Hepatocyte (in vitro differentiated cells): ENCODE measurements around the gene DGKD.

Experiments used
- EZH2 ChIP-seq: fragments of 200-600 bp; sonication (generic); IDR thresholded peaks from 2 replicates; pipeline ENCODE4 v1.6.1; 2016; ENCODE audit warnings: antibody characterized with exemption, mild to moderate bottlenecking, borderline replicate concordance
- EZH2phosphoT487 ChIP-seq: fragments of 200-600 bp; sonication (generic); IDR thresholded peaks from one replicate; pipeline ENCODE4 v1.6.1; 2018; ENCODE audit warnings: antibody characterized with exemption, mild to moderate bottlenecking, low read depth, moderate library complexity; ENCODE audit not compliant: unreplicated experiment, severe bottlenecking
- TF ChIP-seq, protein P1 (sequence below): fragments of 200-600 bp; sonication (generic); IDR thresholded peaks from 2 replicates; pipeline ENCODE4 v1.5.1; 2016; ENCODE audit warnings: antibody characterized with exemption, mild to moderate bottlenecking; ENCODE audit not compliant: poor library complexity

- TF ChIP-seq EZH2, result no peak
- TF ChIP-seq, protein P1, sequence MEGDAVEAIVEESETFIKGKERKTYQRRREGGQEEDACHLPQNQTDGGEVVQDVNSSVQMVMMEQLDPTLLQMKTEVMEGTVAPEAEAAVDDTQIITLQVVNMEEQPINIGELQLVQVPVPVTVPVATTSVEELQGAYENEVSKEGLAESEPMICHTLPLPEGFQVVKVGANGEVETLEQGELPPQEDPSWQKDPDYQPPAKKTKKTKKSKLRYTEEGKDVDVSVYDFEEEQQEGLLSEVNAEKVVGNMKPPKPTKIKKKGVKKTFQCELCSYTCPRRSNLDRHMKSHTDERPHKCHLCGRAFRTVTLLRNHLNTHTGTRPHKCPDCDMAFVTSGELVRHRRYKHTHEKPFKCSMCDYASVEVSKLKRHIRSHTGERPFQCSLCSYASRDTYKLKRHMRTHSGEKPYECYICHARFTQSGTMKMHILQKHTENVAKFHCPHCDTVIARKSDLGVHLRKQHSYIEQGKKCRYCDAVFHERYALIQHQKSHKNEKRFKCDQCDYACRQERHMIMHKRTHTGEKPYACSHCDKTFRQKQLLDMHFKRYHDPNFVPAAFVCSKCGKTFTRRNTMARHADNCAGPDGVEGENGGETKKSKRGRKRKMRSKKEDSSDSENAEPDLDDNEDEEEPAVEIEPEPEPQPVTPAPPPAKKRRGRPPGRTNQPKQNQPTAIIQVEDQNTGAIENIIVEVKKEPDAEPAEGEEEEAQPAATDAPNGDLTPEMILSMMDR, result no peak
- TF ChIP-seq EZH2phosphoT487, result no peak
Observed at GRCh38 chr2:233355916-233356315, 1.6 kb downstream of the DGKD start.
